GM19025 (cell line): ENCODE measurements around the gene RAB8B.

Experiments used
- ATAC-seq: cut with Tn5 transposase; IDR thresholded peaks from one replicate; pipeline ENCODE4 v1.9.1; 2021; ENCODE audit warnings: mild to moderate bottlenecking, low read depth, moderate library complexity; ENCODE audit not compliant: unreplicated experiment

The RAB8B gene

GRCh38 chr15:63181648-63182047, 7.8 kb upstream of the RAB8B start:
- ATAC-seq = no peak

- ATAC-seq = no peak
These were observed 4.2 kb upstream of the RAB8B start for GRCh38 chr15:63185206-63185605.

- ATAC-seq = no peak
These were observed 3.3 kb upstream of the RAB8B start for GRCh38 chr15:63186065-63186464.

- no peak for ATAC-seq
These were observed 1.7 kb upstream of the RAB8B start for GRCh38 chr15:63187589-63188226.

- ATAC-seq = no peak
These were observed 1.0 kb upstream of the RAB8B start for GRCh38 chr15:63188247-63188925.

- ATAC-seq = no peak
These were observed 749 bp downstream of the RAB8B start for GRCh38 chr15:63189941-63190768.

GRCh38 chr15:63190769-63191649, 1.6 kb downstream of the RAB8B start:
- no peak for ATAC-seq

GRCh38 chr15:63191895-63192618, 2.7 kb downstream of the RAB8B start:
- ATAC-seq = peak; percentile 39

- ATAC-seq = no peak
These were observed 3.3 kb downstream of the RAB8B start for GRCh38 chr15:63192619-63193206.

GRCh38 chr15:63194302-63194701, 4.9 kb downstream of the RAB8B start:
- no peak for ATAC-seq

GRCh38 chr15:63194880-63195568, 5.6 kb downstream of the RAB8B start:
- ATAC-seq = no peak

GRCh38 chr15:63195569-63196015, 6.2 kb downstream of the RAB8B start:
- no peak for ATAC-seq

- ATAC-seq = no peak
These were observed 7.4 kb downstream of the RAB8B start for GRCh38 chr15:63196842-63197241.

GRCh38 chr15:63197626-63198025, 8.2 kb downstream of the RAB8B start:
- ATAC-seq = no peak

- no peak for ATAC-seq
These were observed 9.2 kb downstream of the RAB8B start for GRCh38 chr15:63198371-63199250.

GRCh38 chr15:63200464-63201249, 11.3 kb downstream of the RAB8B start:
- no peak for ATAC-seq

GRCh38 chr15:63202861-63203260, 13.5 kb downstream of the RAB8B start:
- no peak for ATAC-seq
